ENCODE results near the gene KIF20A. TPM values are rescaled to one million over a fixed set of nuclear protein-coding genes. Genes with fewer than 3 reads are reported as not detected.
A peak's percentile ranks its signal among the peaks of the same experiment; 100 is the strongest.

KIF20A gene
- total RNA-seq, 3 donors from 2014 or later, result 0.29 to 2.1 TPM; not detected in 1

- DNase-seq (ENCODE audit: low spot score in 2 of 2), result no peak
- Histone ChIP-seq H3K4me1 (no peaks in the 10 kb centered on the region), H3K36me3 (peaks cover 17% of the 10 kb centered on the region), H3K4me3 (no peak overlapping the region), H3K27me3 (no peaks in the 10 kb centered on the region), H3K9me3 (no peaks in the 10 kb centered on the region), H3K27ac (no peak overlapping the region)
- TF ChIP-seq, protein P1, sequence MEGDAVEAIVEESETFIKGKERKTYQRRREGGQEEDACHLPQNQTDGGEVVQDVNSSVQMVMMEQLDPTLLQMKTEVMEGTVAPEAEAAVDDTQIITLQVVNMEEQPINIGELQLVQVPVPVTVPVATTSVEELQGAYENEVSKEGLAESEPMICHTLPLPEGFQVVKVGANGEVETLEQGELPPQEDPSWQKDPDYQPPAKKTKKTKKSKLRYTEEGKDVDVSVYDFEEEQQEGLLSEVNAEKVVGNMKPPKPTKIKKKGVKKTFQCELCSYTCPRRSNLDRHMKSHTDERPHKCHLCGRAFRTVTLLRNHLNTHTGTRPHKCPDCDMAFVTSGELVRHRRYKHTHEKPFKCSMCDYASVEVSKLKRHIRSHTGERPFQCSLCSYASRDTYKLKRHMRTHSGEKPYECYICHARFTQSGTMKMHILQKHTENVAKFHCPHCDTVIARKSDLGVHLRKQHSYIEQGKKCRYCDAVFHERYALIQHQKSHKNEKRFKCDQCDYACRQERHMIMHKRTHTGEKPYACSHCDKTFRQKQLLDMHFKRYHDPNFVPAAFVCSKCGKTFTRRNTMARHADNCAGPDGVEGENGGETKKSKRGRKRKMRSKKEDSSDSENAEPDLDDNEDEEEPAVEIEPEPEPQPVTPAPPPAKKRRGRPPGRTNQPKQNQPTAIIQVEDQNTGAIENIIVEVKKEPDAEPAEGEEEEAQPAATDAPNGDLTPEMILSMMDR (IDR thresholded peaks at IDR 0.05), result no peak
- TF ChIP-seq POLR2A (IDR thresholded peaks at IDR 0.05) (no peak), POLR2AphosphoS5 (IDR thresholded peaks at IDR 0.05) (no peak)
- intact Hi-C loops (cut with DNase I; ENCODE audit: low total_unique reads), result no loop called here
These were observed 8.6 kb upstream of the KIF20A start for GRCh38 chr5:138170299-138170698.

DNA sequence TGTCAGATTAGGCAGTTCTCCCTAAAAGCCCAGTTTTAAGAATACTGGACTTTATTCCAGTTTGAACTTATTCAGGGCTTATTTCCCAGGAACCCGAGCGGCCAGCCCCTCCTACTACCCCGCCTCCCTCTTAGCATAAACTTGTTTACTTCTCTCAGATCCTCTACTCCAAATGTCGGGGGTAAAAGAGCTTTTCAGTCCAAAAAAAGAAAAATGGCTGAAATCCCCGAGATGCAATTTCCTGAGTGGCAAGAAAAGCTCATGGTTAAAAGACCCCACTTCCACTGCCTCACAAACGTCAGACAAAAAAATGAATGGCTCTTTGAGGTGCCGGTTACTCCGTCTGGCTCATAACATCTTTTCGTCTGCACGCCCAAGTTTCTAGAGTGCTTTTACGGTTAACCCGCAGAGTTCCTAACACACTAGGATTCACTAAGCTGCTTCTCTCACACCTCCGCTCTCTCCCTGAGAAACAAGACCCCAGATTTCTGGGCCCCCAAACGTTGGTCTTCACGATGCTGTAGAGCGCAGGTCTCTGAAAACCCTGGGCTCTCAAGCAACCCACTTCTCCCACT lies 884 bp upstream of the KIF20A start:
- Histone ChIP-seq H3K4me1 (peaks cover 0 to 12% of the 10 kb centered on the region in 2 donors), H3K27ac (peak overlapping the region; percentile 86 to 88), H3K36me3 (no peaks in the 10 kb centered on the region), H3K4me3 (peak overlapping the region; percentile 70 to 81 (median 77)), H3K27me3 (no peaks in the 10 kb centered on the region), H3K9me3 (no peaks in the 10 kb centered on the region)
- TF ChIP-seq POLR2A (IDR thresholded peaks at IDR 0.05) (no peak), POLR2AphosphoS5 (IDR thresholded peaks at IDR 0.05) (no peak)
- TF ChIP-seq, protein P1 (IDR thresholded peaks at IDR 0.05), result no peak
- DNase-seq (ENCODE audit: low spot score in 2 of 2), result no peak
- intact Hi-C loops (cut with DNase I; ENCODE audit: low total_unique reads), result no loop called here

DNA sequence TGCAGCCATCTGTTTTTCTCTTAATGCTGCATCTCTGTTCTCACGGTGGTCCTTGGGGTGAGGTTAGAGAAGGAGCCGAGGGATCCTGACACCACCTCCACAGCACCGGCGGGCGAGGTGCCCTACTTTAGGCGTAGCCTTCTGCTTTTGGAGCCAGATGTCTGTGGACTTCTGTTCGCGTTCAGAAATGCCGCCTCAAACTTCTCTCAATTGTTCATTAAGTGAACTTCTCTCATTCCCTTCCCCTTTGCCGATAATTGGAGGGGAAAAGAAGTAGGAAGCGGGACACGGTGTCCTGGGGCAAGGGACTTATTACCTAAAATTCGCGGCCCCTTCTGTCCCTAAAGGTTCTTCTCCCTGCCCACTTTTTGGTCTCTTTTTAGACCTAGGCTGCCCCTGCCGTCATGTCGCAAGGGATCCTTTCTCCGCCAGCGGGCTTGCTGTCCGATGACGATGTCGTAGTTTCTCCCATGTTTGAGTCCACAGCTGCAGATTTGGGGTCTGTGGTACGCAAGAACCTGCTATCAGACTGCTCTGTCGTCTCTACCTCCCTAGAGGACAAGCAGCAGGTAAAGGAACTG lies 455 bp downstream of the KIF20A start:
- Histone ChIP-seq H3K4me1 (peaks cover 0 to 12% of the 10 kb centered on the region in 2 donors), H3K4me3 (peak overlapping the region; percentile 70 to 81 (median 77)), H3K36me3 (no peaks in the 10 kb centered on the region), H3K27ac (no peak overlapping the region), H3K9me3 (no peaks in the 10 kb centered on the region), H3K27me3 (no peaks in the 10 kb centered on the region)
- TF ChIP-seq, protein P1 (IDR thresholded peaks at IDR 0.05), result no peak
- TF ChIP-seq POLR2AphosphoS5 (IDR thresholded peaks at IDR 0.05) (no peak), POLR2A (IDR thresholded peaks at IDR 0.05) (no peak)
- no peak for DNase-seq (ENCODE audit: low spot score in 2 of 2)
- intact Hi-C loops (cut with DNase I; ENCODE audit: low total_unique reads), result no loop called here

DNA sequence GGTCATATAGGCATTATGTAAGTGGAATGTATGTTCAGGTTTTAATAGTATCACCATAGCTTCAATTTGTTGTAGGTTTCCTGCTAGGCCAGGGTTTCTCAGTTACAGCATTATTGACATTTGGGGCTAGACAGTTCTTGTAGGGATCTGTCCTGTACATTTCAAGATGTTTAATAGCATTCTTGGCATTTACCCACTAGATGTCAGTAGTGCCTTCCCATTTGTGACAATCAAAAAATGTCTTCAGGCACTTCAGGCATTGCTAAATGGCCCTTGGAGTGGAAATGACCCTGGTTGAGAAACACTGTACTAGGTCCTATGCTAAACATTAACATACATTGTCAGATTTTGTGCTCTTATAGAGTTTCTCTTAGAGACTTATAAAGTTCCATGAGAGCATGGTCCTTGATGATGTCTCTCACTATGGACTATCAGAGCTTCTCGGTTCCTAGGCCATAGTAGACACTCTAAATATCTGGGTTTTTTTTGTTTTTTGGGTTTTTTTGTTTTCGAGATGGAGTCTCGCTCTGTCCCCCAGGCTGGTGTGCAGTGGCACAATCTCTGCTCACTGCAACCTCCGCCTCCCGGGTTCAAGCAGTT lies 1.4 kb downstream of the KIF20A start:
- Histone ChIP-seq H3K4me1 (peaks cover 0 to 12% of the 10 kb centered on the region in 2 donors), H3K36me3 (no peaks in the 10 kb centered on the region), H3K27me3 (no peaks in the 10 kb centered on the region), H3K4me3 (no peak overlapping the region), H3K27ac (no peak overlapping the region), H3K9me3 (no peaks in the 10 kb centered on the region)
- DNase-seq (ENCODE audit: low spot score in 2 of 2), result no peak
- no peak for TF ChIP-seq POLR2AphosphoS5 (IDR thresholded peaks at IDR 0.05)
- intact Hi-C loops (cut with DNase I; ENCODE audit: low total_unique reads), result no loop called here

- Histone ChIP-seq H3K27me3 (no peaks in the 10 kb centered on the region), H3K27ac (no peak overlapping the region), H3K9me3 (no peaks in the 10 kb centered on the region), H3K36me3 (no peaks in the 10 kb centered on the region), H3K4me3 (no peak overlapping the region), H3K4me1 (peaks cover 0 to 12% of the 10 kb centered on the region in 2 donors)
- TF ChIP-seq POLR2A (IDR thresholded peaks at IDR 0.05) (no peak), POLR2AphosphoS5 (IDR thresholded peaks at IDR 0.05) (no peak)
- TF ChIP-seq, protein P1 (IDR thresholded peaks at IDR 0.05), result no peak
- DNase-seq (ENCODE audit: low spot score in 2 of 2), result no peak
- intact Hi-C loops (cut with DNase I; ENCODE audit: low total_unique reads), result no loop called here
These were observed 1.9 kb downstream of the KIF20A start for GRCh38 chr5:138180841-138181240.
